ENCODE data around the gene ERC2.
"Not testable (repeated sequence)": the region's sequence is repeated elsewhere in the genome, so short reads cannot be mapped to it uniquely, and the experiment has no call there.

ERC2 gene

GRCh38 chr3:56053727-56054126 lies 414.5 kb downstream of the ERC2 start:
- no peak for DNase-seq

- DNase-seq = no peak
Measured at GRCh38 chr3:56052188-56052587, 416.1 kb downstream of the ERC2 start.

GRCh38 chr3:56051052-56051451 lies 417.2 kb downstream of the ERC2 start:
- DNase-seq = no peak

- no peak for DNase-seq
Measured at GRCh38 chr3:56048946-56049345, 419.3 kb downstream of the ERC2 start.

GRCh38 chr3:56048331-56048730 lies 419.9 kb downstream of the ERC2 start:
- no peak for DNase-seq

- peak in 1 of 3 donors; percentile 2 for DNase-seq
Measured at GRCh38 chr3:56042326-56042951, 425.8 kb downstream of the ERC2 start.

GRCh38 chr3:56025326-56025725 lies 442.9 kb downstream of the ERC2 start:
- DNase-seq = no peak

- DNase-seq = no peak
Measured at GRCh38 chr3:56023546-56023945, 444.7 kb downstream of the ERC2 start.

GRCh38 chr3:56022619-56023018 lies 445.6 kb downstream of the ERC2 start:
- no peak for DNase-seq

- no peak for DNase-seq
Measured at GRCh38 chr3:56019490-56020146, 448.6 kb downstream of the ERC2 start.

GRCh38 chr3:56015374-56015773 lies 452.9 kb downstream of the ERC2 start:
- DNase-seq = not testable (repeated sequence)

- DNase-seq = no peak
Measured at GRCh38 chr3:56012721-56013120, 455.5 kb downstream of the ERC2 start.

- no peak for DNase-seq
Measured at GRCh38 chr3:56005196-56005805, 463.0 kb downstream of the ERC2 start.

- no peak for DNase-seq
Measured at GRCh38 chr3:56003129-56003528, 465.1 kb downstream of the ERC2 start.

- DNase-seq = no peak
Measured at GRCh38 chr3:56001991-56002390, 466.3 kb downstream of the ERC2 start.

GRCh38 chr3:56001537-56001936 lies 466.7 kb downstream of the ERC2 start:
- DNase-seq = no peak

- DNase-seq = no peak
Measured at GRCh38 chr3:55989366-55989765, 478.9 kb downstream of the ERC2 start.

GRCh38 chr3:55988905-55989304 lies 479.4 kb downstream of the ERC2 start:
- no peak for DNase-seq

- DNase-seq = no peak
Measured at GRCh38 chr3:55984626-55985025, 483.6 kb downstream of the ERC2 start.

GRCh38 chr3:55978953-55979352 lies 489.3 kb downstream of the ERC2 start:
- no peak for DNase-seq

- no peak for DNase-seq
Measured at GRCh38 chr3:55974421-55975165, 493.7 kb downstream of the ERC2 start.

- no peak for DNase-seq
Measured at GRCh38 chr3:55969634-55970033, 498.6 kb downstream of the ERC2 start.

- no peak for DNase-seq
Measured at GRCh38 chr3:55968331-55968730, 499.9 kb downstream of the ERC2 start.

GRCh38 chr3:55966566-55966965 lies 501.7 kb downstream of the ERC2 start:
- DNase-seq = no peak
